LNCAP (cell line): ENCODE data around the gene VPS39.

ENCODE experiments used
- TF ChIP-seq, protein P1 (sequence below): fragments of 450-650 bp; IDR thresholded peaks from 2 replicates; pipeline ENCODE4 v1.5.1; 2017; ENCODE audit warnings: mild to moderate bottlenecking

Gene VPS39

DNA sequence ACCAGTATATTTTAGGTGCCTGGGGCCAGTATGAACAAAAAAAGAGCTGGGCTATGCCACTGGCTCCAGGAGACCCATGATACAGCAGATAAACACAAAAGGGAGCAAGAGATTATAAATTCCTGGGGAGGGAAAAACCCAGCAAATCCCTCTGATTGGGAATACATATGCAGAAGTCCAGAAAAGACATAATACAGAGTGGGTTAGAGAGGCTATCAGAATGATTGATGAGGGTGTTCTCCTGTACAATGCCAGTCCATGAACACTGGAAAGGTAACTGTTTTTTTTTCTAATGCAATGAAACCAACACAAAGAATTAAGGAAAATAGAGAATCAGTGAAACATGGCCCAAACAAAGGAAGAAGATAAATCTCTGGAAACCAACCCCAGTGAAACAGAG, 5.4 kb upstream of the VPS39 start:
- TF ChIP-seq, protein P1, sequence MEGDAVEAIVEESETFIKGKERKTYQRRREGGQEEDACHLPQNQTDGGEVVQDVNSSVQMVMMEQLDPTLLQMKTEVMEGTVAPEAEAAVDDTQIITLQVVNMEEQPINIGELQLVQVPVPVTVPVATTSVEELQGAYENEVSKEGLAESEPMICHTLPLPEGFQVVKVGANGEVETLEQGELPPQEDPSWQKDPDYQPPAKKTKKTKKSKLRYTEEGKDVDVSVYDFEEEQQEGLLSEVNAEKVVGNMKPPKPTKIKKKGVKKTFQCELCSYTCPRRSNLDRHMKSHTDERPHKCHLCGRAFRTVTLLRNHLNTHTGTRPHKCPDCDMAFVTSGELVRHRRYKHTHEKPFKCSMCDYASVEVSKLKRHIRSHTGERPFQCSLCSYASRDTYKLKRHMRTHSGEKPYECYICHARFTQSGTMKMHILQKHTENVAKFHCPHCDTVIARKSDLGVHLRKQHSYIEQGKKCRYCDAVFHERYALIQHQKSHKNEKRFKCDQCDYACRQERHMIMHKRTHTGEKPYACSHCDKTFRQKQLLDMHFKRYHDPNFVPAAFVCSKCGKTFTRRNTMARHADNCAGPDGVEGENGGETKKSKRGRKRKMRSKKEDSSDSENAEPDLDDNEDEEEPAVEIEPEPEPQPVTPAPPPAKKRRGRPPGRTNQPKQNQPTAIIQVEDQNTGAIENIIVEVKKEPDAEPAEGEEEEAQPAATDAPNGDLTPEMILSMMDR = no peak

DNA sequence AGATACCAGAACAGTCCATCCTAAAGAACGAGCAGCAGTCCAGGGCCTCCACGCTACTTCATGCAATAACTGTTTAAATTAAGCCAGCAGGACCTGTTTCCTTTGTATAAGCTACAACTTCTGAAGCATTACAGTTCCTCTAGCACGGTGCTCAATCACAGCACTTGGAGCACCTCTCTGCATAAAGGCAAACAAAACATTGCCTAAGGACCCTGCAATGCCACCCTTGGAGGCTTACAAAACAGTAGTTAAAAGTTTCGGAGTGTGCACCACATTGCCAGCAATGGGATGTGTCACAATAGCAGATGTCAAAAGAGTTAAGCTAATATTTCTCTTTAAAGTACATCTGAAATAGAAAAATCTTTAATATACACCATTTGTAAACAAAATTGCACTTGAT, 2.6 kb upstream of the VPS39 start:
- TF ChIP-seq, protein P1 = no peak

DNA sequence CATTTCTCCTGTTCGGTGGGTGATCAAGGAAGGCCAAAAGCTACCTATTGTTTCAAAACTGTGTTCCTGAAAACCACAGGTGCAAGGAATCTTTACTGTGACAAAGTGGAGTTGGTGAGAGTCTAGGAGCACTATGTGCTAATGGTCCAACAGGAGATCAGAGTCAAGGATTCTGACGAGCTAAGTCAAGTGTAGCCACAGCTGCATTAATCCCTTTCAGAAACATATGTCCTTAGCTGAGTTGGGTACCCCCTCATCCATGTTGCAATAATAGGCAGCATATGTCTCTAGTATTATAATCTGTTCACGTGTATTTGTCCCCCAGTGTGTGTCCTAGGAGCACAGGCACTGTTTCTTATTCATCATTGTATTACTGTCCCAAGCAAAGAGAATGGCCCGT, 1.7 kb downstream of the VPS39 start:
- TF ChIP-seq, protein P1 = no peak

DNA sequence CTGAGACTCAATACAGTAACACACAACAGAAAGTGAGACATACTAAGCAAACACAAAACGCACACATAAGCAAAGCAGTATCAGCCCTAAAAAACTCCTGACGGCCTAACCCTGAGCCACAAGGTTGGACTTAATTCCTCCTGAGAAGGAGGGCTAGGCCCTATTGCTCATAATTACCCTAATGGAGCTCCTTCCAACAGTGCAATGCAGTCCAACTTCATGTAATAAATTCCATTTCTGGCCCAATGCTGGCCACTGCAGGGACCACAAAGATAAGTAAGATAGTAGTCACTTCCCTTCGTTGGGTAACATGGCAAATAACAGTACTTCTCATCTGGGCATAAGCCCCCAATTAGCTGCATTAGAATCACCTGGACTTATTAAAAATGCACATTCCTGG, 4.2 kb downstream of the VPS39 start:
- TF ChIP-seq, protein P1 = no peak

DNA sequence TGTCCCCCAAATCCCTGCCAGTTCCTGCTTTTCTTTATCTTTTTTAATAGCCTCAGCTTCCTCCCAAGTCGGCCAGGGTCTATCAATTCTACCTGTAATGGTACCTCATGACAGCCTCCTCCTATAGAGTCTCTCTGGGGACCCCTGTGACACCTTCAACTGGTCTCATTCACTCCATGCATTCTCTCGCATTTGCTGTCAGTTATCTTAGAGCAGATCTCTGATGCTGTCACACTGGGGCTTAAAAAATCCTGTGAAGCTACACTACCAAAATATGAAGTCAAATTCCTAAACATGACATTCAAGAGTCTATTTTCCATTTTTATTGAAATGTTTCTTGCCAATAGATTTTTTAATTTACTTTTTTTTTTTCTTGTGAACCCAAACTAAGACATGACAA, 5.5 kb downstream of the VPS39 start:
- TF ChIP-seq, protein P1 = no peak

DNA sequence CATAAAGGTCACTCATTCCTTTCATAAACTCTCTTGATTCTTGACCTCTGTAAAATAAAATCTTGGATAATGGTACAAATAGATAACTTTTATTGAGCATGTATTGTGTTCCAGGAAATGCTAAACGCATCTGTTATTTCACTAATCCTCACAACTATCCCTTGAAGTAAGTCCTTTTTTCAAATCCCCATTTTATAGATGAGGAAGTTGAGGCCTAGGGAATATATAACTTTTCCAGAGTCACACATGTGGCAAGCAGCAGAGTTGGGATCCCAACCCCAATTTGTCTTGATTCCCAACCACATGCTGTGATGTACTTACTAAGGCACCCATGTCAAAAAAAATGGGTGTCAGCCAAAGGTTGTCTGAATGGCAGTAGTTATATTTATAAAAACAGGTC, 6.3 kb downstream of the VPS39 start:
- TF ChIP-seq, protein P1 = no peak

DNA sequence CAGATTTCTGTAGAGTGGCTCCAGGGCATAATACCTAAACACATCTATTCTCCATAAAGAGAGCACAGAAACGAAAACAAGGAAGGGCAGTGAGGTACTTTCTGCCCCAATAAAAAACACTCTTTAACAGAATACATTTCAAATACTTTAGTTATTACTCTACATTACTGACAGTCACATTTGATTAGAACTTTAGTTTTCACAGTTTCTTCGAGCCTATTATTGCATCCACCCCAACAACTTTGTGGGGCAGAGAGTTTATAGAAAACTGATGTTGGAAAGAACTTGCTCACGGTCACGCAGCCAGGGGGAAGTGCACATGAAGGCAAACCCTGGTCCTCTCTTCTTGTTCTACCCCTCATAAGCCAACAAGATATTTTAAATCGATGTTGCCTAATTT, 9.0 kb downstream of the VPS39 start:
- TF ChIP-seq, protein P1 = no peak

DNA sequence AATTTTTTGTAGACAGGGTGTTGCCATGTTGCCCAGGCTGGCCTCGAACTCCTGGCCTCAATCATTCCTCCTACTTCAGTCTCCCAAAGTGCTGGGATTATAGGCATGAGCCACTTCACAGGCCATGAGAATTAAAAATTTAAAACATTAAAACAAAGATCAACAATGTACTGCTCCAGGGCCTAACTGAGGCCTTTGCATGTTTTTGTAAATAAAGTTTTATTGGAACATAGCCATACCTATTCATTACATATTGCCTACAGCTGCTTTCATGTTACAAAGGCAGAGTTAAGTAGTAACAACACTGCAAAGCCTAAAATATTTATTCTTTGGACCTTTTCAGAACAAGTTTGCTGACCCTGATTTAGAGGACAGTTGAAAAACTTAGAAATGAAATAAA, 9.6 kb downstream of the VPS39 start:
- TF ChIP-seq, protein P1 = no peak
